Cardiac muscle cell (in vitro differentiated cells and primary cell): ENCODE results near the gene TMX2. TPM values are rescaled to one million over a fixed set of nuclear protein-coding genes. Genes with fewer than 3 reads are reported as not detected.
"Not testable (repeated sequence)": the region's sequence is repeated elsewhere in the genome, so short reads cannot be mapped to it uniquely, and the experiment has no call there.

Experiments
- DNase-seq, 2 donors: peaks; one replicate each; pipeline versions ENCODE4 v3.0.0 to v3.0.0-alpha.2; 2010 to 2017; ENCODE audit warnings: low read depth in 1 of 2, low spot score in 1 of 2
- H3K27ac ChIP-seq: fragments of 200-600 bp; sonication (generic); 2 replicates; pipeline ENCODE4 v1.5.1; 2016
- H3K27me3 ChIP-seq: fragments of 200-600 bp; sonication (generic); 2 replicates; pipeline ENCODE4 v1.6.0; 2016; ENCODE audit warnings: control low read depth
- H3K36me3 ChIP-seq: fragments of 200-600 bp; sonication (generic); 2 replicates; pipeline ENCODE4 v1.5.1; 2016; ENCODE audit warnings: control low read depth
- H3K4me1 ChIP-seq: fragments of 200-600 bp; sonication (generic); 2 replicates; pipeline ENCODE4 v1.8.1; 2017; ENCODE audit warnings: low read depth, mild to moderate bottlenecking, mixed run types
- H3K4me3 ChIP-seq: fragments of 200-600 bp; sonication (generic); 2 replicates; pipeline ENCODE4 v1.5.1; 2016; ENCODE audit warnings: mild to moderate bottlenecking
- H3K9me3 ChIP-seq: fragments of 200-600 bp; sonication (generic); 2 replicates; pipeline ENCODE4 v1.5.1; 2017; ENCODE audit warnings: low read depth, mild to moderate bottlenecking, control low read depth
- CTCF ChIP-seq: IDR thresholded peaks from 2 replicates; pipeline ENCODE4 v1.5.1; 2012; ENCODE audit warnings: low read depth, mild to moderate bottlenecking, low read length
- polyA plus RNA-seq: library from polyadenylated mRNA; unstranded; fragments of >200 nt; fragmentation: Nextera tagmentation; extraction: Ambion mirVana; gene quantifications from 2 replicates; pipeline ENCODE4 v1.2.1, GENCODE V29; 2016
- total RNA-seq: library from RNA; depleted of rRNA; stranded (reverse); fragments of >200 nt; gene quantifications from 2 replicates; pipeline ENCODE4 v1.2.3, GENCODE V29; 2016

Gene TMX2
- total and polyA plus RNA-seq, 2 experiments from 2014 or later = 49.6 to 140 TPM

DNA sequence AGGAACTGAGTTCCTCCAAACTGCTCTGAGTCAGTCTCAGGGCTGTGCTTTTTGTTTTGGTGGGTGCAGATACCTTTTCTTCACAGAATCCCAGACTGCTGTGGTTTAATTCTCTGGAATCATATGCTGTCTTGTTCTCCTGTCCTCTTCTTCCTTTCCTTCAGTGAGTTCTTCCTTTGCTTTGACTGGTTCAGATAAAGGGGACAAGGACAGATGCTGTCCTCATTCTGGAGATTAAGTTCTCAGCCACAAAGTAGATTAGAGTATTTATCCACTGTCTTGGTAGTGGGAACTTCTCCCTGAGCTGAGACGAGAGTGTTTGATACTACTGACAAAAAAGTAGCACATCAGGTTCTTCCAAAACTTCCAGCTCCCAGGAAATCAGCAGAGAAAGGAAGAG, 31.2 kb upstream of the TMX2 start:
- TF ChIP-seq CTCF = no peak
- Histone ChIP-seq H3K4me1 (no peaks in the 10 kb centered on the region), H3K27me3 (no peaks in the 10 kb centered on the region), H3K36me3 (peaks cover 17% of the 10 kb centered on the region), H3K4me3 (no peak overlapping the region), H3K27ac (no peak overlapping the region), H3K9me3 (no peaks in the 10 kb centered on the region)
- DNase-seq = no peak

GRCh38 chr11:57690474-57690873, 21.9 kb upstream of the TMX2 start:
- not testable (repeated sequence) for H3K27me3 ChIP-seq, H3K4me1 ChIP-seq, H3K9me3 ChIP-seq, H3K27ac ChIP-seq, H3K4me3 ChIP-seq, DNase-seq
- H3K36me3 ChIP-seq = peaks cover 65% of the 10 kb centered on the region

GRCh38 chr11:57698843-57699365, 13.5 kb upstream of the TMX2 start:
- Histone ChIP-seq H3K27ac (no peak overlapping the region), H3K27me3 (no peaks in the 10 kb centered on the region), H3K4me3 (no peak overlapping the region), H3K4me1 (no peaks in the 10 kb centered on the region), H3K36me3 (peaks cover 65% of the 10 kb centered on the region), H3K9me3 (no peaks in the 10 kb centered on the region)
- DNase-seq = no peak
- TF ChIP-seq CTCF = no peak

- no peaks in the 10 kb centered on the region for H3K27me3 ChIP-seq
- H3K4me1 ChIP-seq = no peaks in the 10 kb centered on the region
- TF ChIP-seq CTCF = no peak
- no peak overlapping the region for H3K4me3 ChIP-seq
- peaks cover 56% of the 10 kb centered on the region for H3K36me3 ChIP-seq
- no peak overlapping the region for H3K27ac ChIP-seq
- DNase-seq = no peak
- H3K9me3 ChIP-seq = no peaks in the 10 kb centered on the region
Measured at GRCh38 chr11:57699813-57700212, 12.6 kb upstream of the TMX2 start.

- H3K36me3 ChIP-seq = peaks cover 52% of the 10 kb centered on the region
- no peak overlapping the region for H3K4me3 ChIP-seq
- no peaks in the 10 kb centered on the region for H3K9me3 ChIP-seq
- H3K27me3 ChIP-seq = no peaks in the 10 kb centered on the region
- H3K4me1 ChIP-seq = no peaks in the 10 kb centered on the region
- no peak for DNase-seq
- H3K27ac ChIP-seq = no peak overlapping the region
- TF ChIP-seq CTCF = no peak
Measured at GRCh38 chr11:57700425-57700824, 12.0 kb upstream of the TMX2 start.

DNA sequence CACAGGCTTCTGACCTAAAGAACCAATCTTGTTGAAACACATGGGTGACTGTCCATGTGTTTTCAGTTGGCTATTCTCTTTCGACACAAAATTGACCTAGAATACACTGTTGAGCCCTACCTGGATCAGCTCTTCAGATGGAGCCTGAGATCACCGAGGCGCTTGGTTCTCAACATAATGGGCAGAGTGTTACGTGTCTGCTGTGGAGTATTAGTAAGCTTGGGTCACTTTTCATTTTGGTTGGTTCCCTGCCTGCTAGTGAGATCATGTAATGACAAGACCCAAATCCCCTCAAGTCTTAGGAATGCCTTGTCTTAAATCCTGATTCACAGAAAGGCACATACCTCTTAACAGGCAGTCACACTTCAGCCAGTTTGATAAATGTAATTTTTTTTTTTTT, 9.1 kb upstream of the TMX2 start:
- DNase-seq = no peak
- Histone ChIP-seq H3K36me3 (peaks cover 36% of the 10 kb centered on the region), H3K27ac (peak overlapping the region; percentile 34), H3K27me3 (no peaks in the 10 kb centered on the region), H3K9me3 (no peaks in the 10 kb centered on the region), H3K4me1 (no peaks in the 10 kb centered on the region), H3K4me3 (no peak overlapping the region)
- no peak for TF ChIP-seq CTCF
